IPS-18c (cell line): ENCODE measurements around the gene GPR141.

ENCODE experiments used
- H3K4me3 ChIP-seq: 2 replicates; pipeline ENCODE4 v1.7.0; 2013; ENCODE audit warnings: low read depth, mild to moderate bottlenecking, low read length, moderate library complexity; ENCODE audit not compliant: insufficient read depth
- H3K9me3 ChIP-seq: one replicate; pipeline ENCODE4 v1.6.1; 2013; ENCODE audit warnings: mild to moderate bottlenecking, low read length, moderate library complexity; ENCODE audit not compliant: control insufficient read depth, insufficient read depth

GPR141 gene

DNA sequence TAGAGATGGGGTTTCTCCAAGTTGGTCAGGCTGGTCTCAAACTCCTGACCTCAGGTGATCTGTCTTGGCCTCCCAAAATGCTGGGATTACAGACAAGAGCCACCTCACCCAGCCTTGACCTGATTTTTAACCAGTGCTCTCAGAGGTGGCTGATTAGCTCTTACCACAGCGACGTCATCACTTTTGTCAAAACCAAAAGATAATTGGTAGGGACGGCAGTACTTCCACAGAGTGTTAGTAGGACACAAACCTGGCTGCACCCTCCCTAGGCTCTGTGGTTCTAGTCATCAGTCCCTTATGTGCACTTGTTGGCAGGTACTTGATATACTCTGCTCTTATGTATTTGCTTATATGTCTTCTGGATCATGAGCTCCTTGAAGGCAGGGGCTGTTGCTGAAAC lies 74.0 kb downstream of the GPR141 start:
- Histone ChIP-seq H3K9me3 (no peaks in the 10 kb centered on the region), H3K4me3 (no peak overlapping the region)

DNA sequence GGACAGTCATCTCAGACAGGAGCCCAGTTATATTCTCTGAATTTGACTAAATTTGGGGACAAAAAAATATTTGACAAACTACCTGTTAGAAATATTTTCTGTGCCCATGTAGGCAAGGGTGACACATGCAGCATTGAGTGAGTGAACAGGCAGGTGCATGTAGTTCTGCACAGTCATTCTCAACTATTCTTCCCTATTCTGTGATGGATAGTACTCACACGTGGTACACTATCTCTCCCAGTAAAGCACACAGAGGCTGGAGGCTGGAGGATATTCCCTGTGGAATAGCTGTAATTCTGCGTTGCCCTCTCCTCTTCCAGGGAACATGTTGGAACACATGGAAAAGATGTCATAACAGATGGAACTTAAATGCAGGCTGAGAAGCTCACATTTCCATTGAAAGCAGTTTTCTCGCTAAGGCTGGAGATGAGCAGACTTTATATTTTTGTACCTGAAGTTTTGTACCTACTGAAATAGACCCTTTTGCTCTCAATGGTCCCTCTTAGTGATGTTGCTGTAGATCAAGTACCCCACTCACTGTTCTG lies 75.0 kb downstream of the GPR141 start:
- Histone ChIP-seq H3K9me3 (no peaks in the 10 kb centered on the region), H3K4me3 (no peak overlapping the region)

- Histone ChIP-seq H3K4me3 (no peak overlapping the region), H3K9me3 (no peaks in the 10 kb centered on the region)
These were observed 76.0 kb downstream of the GPR141 start for GRCh38 chr7:37759526-37759925.

DNA sequence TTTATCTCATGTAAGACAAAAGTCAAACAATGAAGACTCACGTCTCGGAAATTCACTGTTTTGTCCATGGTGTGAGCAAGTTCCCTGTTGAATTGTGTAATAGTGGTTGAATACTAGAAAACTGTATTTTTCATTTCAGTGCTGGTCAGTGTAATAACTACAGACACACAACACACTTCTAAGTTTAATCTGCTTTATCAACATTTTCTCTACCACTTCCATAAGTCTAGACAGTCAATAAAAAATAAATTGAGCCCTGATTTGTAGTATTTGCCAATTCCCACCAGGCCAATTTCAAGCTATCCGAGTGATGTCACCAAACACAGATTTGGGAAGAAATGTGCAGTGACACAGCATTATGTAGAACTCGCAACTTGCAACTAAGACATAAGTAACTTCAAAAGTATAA lies 81.9 kb downstream of the GPR141 start:
- no peaks in the 10 kb centered on the region for H3K9me3 ChIP-seq
- H3K4me3 ChIP-seq = no peak overlapping the region

GRCh38 chr7:37765872-37766525 lies 82.4 kb downstream of the GPR141 start:
- Histone ChIP-seq H3K9me3 (no peaks in the 10 kb centered on the region), H3K4me3 (no peak overlapping the region)

DNA sequence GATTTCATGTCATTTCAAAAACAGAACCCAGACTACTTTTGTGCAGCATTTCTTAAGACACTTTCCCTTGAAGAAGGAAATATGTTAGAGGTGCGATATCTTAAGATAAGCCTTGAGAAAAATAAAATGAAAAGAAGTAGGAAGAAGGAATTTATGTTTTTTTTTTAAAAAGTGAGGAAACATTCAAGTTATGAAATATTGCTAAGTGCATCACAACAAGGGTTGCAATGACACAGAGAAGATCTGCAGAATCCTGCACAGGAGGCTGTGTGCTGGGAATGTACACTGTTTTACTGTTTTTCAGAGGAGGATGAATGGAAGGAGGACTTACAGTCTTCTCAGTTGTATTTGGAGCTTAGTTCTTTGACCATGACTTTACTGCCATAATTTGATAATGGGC lies 85.0 kb downstream of the GPR141 start:
- H3K9me3 ChIP-seq = no peaks in the 10 kb centered on the region
- no peak overlapping the region for H3K4me3 ChIP-seq

DNA sequence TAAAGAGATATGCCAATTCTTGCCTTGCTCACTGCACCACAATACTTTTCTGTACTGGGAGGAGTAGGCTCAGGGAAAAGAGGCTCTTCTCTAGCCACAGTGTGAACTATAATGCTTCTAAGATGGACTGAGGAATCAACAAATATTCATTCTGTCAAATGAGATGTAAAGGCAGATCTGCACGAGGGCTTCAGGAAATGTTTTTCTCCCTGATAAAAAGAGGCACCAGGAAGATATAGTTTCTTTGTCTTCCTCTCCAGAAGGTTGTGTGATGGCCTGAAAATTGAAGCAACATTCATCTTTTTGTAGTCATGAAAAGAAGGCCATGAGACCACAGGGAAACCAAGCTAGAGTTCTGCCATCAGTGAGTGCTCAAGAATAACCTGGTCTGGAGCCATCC lies 85.7 kb downstream of the GPR141 start:
- no peaks in the 10 kb centered on the region for H3K9me3 ChIP-seq
- no peak overlapping the region for H3K4me3 ChIP-seq

DNA sequence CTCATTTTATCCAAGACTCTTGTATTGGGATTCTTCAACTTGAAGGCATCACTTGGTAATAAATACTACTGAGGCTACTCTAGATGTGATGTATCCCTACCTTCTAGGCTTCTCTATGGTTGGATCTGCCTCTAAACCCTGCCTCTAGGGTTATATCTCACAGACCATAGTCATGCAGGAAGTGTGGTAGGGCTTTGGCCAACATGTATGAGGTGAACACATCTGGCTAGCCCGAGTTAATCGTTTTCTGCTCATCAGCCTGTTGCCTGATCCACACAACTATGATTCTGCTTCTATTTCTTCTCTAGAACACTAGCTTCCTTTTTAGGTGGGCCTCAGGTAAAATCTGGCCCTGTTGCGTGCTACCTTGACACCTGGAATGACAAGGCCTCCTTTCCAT lies 86.2 kb downstream of the GPR141 start:
- Histone ChIP-seq H3K9me3 (no peaks in the 10 kb centered on the region), H3K4me3 (no peak overlapping the region)

DNA sequence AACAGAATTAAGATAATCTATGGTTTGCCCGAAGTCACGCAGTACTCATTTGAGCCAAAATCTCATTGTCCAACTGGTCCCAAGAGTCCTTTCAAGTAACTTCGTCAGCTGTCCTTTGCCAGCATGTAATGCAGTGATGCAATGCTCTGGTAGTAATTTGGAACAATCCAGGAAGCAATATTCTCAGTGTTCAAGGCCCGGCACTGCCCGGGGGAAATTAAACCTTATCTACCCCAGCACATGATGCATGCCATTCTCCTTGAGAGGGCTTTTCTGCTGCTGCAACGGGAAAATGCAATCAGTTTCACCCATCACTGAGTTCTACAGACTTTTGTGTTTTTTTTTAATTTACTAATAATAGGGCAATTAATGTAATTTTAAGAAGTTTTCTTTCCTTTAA lies 87.3 kb downstream of the GPR141 start:
- no peak overlapping the region for H3K4me3 ChIP-seq

GRCh38 chr7:37771342-37771741 lies 87.8 kb downstream of the GPR141 start:
- no peaks in the 10 kb centered on the region for H3K9me3 ChIP-seq
- H3K4me3 ChIP-seq = no peak overlapping the region

More for the DNA sequence above, 87.3 kb downstream of the GPR141 start:
- no peaks in the 10 kb centered on the region for H3K9me3 ChIP-seq

GRCh38 chr7:37771801-37772200 lies 88.2 kb downstream of the GPR141 start:
- no peak overlapping the region for H3K4me3 ChIP-seq
- H3K9me3 ChIP-seq = no peaks in the 10 kb centered on the region

GRCh38 chr7:37775921-37776320 lies 92.4 kb downstream of the GPR141 start:
- H3K9me3 ChIP-seq = no peaks in the 10 kb centered on the region
- no peak overlapping the region for H3K4me3 ChIP-seq

- H3K4me3 ChIP-seq = no peak overlapping the region
- H3K9me3 ChIP-seq = no peaks in the 10 kb centered on the region
These were observed 97.6 kb downstream of the GPR141 start for GRCh38 chr7:37781156-37781555.

DNA sequence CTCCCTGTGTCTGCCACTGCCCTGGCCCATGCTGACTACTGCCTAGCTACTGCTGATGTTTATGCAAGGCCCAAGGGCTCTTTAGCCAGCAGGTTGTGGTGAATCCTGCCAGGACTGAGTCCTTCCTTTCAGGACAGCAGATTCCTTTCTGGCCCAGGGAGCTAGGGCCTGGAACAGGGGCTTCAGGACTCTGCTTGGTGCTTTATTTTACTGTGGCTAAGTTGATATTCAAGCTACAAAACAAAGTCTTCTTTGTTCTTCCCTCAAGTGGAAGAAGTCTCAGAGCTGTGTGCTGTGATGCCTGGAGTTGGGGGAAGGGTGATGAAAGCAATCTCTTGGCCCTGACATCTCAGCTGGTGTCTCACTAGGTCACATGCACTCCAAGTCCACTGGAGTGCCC lies 98.6 kb downstream of the GPR141 start:
- H3K4me3 ChIP-seq = no peak overlapping the region
- no peaks in the 10 kb centered on the region for H3K9me3 ChIP-seq

DNA sequence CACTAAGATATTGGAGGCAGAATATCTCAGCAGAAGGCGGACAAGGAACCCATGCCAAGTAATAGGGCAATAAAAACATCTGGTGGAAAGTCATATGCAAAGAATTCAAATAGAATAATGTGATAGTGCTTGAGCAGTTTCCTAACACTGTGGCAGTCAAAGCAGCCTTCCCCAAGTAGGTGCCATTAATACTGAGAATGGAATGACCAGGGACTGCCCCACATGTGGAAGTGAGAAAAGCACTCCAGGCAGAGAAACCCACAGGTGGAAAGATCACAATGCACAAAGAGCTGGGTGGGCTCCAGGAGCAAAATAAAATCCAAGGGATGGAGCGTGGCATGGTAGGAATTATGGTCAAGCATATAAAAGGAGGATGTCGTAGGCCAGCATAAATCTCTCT lies 100.4 kb downstream of the GPR141 start:
- Histone ChIP-seq H3K4me3 (no peak overlapping the region), H3K9me3 (no peaks in the 10 kb centered on the region)

- no peak overlapping the region for H3K4me3 ChIP-seq
- no peaks in the 10 kb centered on the region for H3K9me3 ChIP-seq
These were observed 103.4 kb downstream of the GPR141 start for GRCh38 chr7:37786741-37787569.
